Common myeloid progenitor, CD34-positive (primary cell): ENCODE data around the gene CFAP73.
A peak's percentile ranks its signal among the peaks of the same experiment; 100 is the strongest.

ENCODE experiments used
- CTCF ChIA-PET: fragments of 350-600 bp; sonication (Branson Sonifier 250); formaldehyde crosslinking; loops from one replicate; lab custom pipeline; 2021; ENCODE audit warnings: antibody characterized with exemption; lab: Charles Lee
- POLR2A ChIA-PET: fragments of 350-600 bp; sonication (Branson Sonifier 250); formaldehyde crosslinking; loops from one replicate; lab custom pipeline; 2021; ENCODE audit warnings: antibody characterized with exemption; lab: Charles Lee
- DNase-seq, 3 donors: peaks; one replicate each; pipeline versions ENCODE4 v3.0.0 to v3.0.0-alpha.2; 2013
- H3K27ac ChIP-seq, 2 experiments: 1 replicate in 1 of 2; 2 replicates in 1 of 2; pipeline ENCODE4 v1.7.0; 2013; ENCODE audit warnings: inconsistent platforms in 2 of 2, low read length in 2 of 2, mild to moderate bottlenecking in 2 of 2, low read depth in 1 of 2, moderate library complexity in 1 of 2; ENCODE audit not compliant: severe bottlenecking in 2 of 2, insufficient read depth in 1 of 2, poor library complexity in 1 of 2
- H3K27me3 ChIP-seq, 5 experiments: replicated peaks in 2 of 5; 1 replicate in 3 of 5; 2 replicates in 2 of 5; pipeline versions ENCODE4 v1.6.1 to v1.7.0; 2013; ENCODE audit warnings: low read length in 4 of 5, mild to moderate bottlenecking in 2 of 5, moderate library complexity in 2 of 5, inconsistent platforms in 1 of 5; ENCODE audit not compliant: insufficient read depth in 5 of 5, control insufficient read depth in 4 of 5
- H3K36me3 ChIP-seq, 4 experiments: 1 replicate in 2 of 4; 2 replicates in 2 of 4; pipeline versions ENCODE4 v1.6.1 to v1.7.0; 2013; ENCODE audit warnings: low read length in 3 of 4, control low read depth in 1 of 4, mild to moderate bottlenecking in 1 of 4; ENCODE audit not compliant: control insufficient read depth in 4 of 4, insufficient read depth in 4 of 4
- H3K4me1 ChIP-seq, 4 experiments: 1 replicate in 3 of 4; 2 replicates in 1 of 4; pipeline versions ENCODE4 v1.6.1 to v1.7.1; 2013; ENCODE audit warnings: low read length in 3 of 4, mild to moderate bottlenecking in 3 of 4, control low read depth in 1 of 4, inconsistent platforms in 1 of 4, moderate library complexity in 1 of 4; ENCODE audit not compliant: control insufficient read depth in 4 of 4, insufficient read depth in 4 of 4; ENCODE audit errors: control extremely low read depth in 1 of 4
- H3K4me3 ChIP-seq, 7 experiments: 1 replicate in 4 of 7; 2 replicates in 3 of 7; pipeline versions ENCODE4 v1.5.1 to v1.7.0; 2013; ENCODE audit warnings: mild to moderate bottlenecking in 7 of 7, low read length in 6 of 7, moderate library complexity in 6 of 7, inconsistent platforms in 2 of 7, low read depth in 2 of 7, control low read depth in 1 of 7; ENCODE audit not compliant: insufficient read depth in 4 of 7, control insufficient read depth in 1 of 7; ENCODE audit errors: extremely low read depth in 1 of 7
- H3K9me3 ChIP-seq, 5 experiments: 1 replicate in 4 of 5; 2 replicates in 1 of 5; pipeline versions ENCODE4 v1.6.1 to v1.7.1; 2013; ENCODE audit warnings: low read length in 4 of 5, mild to moderate bottlenecking in 2 of 5, inconsistent platforms in 1 of 5, low read depth in 1 of 5, moderate library complexity in 1 of 5; ENCODE audit not compliant: control insufficient read depth in 4 of 5, insufficient read depth in 2 of 5; ENCODE audit errors: control extremely low read depth in 1 of 5
- WGBS: methylation state at CpG from one replicate; pipeline ENCODE4 v1.1.5; 2013; ENCODE audit not compliant: insufficient coverage; 5-methylcytosine and 5-hydroxymethylcytosine counted together

The CFAP73 gene

GRCh38 chr12:113161415-113162016 lies 12.0 kb downstream of the CFAP73 start:
- Histone ChIP-seq H3K4me3 (no peak overlapping the region), H3K4me1 (peaks cover 0 to 1% (median 0%) of the 10 kb centered on the region in 4 experiments), H3K9me3 (no peaks in the 10 kb centered on the region), H3K27me3 (no peaks in the 10 kb centered on the region), H3K36me3 (peaks cover 17 to 89% (median 65%) of the 10 kb centered on the region in 4 experiments), H3K27ac (no peak overlapping the region)
- ChIA-PET CTCF (interaction anchor here (0.8 to 6.1 kb wide), 4 partner anchors 13 to 24 kb away, joined by 3 to 50 read pairs (median 4); no protein-coding TSS in a partner anchor), POLR2A (no interaction called here)
- DNase-seq = peak in 1 of 3 donors; percentile 27
- WGBS = 96% methylated on average over 19 of the region's 26 CpGs

DNA sequence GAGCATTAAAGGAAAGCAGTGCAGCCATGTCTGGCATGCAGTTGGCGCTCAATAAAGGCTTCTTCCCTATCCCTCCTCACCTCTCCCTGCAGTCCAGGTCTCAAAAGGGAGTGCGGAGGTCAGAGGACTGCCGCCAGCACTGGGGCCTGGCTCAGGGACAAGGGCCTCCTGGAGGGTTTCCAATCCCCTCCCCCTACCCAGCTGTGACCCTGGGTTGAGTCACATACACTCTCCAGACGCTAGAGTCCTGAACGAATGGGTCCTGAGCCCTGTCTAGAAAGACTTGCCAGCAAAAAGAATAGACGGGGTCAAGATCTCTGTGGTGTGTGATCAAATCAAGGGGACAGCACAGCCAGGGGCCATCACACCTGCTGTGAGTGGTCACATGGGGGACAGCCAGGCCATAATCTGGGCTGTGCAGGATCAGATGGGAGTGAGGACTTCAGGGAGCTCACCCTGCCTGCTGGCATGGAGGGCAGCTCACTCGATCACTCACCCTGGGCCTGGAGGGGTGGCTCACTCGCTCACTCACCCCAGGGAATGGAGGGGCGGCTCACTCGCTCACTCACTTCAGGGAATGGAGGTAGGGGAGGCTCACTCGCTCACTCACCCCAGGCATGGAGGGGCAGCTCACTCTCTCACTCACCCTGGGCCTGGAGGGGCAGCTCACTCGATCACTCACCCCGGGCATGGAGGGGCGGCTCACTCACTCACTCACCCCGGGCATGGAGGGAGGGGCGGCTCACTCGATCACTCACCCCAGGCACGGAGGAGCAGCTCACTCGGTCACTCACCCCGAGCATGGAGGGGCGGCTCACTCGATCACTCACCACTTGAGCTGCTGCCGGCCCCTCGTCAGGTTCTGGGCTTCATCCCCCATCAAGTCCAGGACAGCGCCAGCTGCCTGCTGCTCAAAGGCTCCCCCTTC lies 12.8 kb downstream of the CFAP73 start:
- no peak for DNase-seq
- CTCF ChIA-PET = interaction anchor here (0.8 to 6.1 kb wide), 4 partner anchors 12 to 126 kb away, joined by 3 to 50 read pairs (median 3); no protein-coding TSS in a partner anchor

DNA sequence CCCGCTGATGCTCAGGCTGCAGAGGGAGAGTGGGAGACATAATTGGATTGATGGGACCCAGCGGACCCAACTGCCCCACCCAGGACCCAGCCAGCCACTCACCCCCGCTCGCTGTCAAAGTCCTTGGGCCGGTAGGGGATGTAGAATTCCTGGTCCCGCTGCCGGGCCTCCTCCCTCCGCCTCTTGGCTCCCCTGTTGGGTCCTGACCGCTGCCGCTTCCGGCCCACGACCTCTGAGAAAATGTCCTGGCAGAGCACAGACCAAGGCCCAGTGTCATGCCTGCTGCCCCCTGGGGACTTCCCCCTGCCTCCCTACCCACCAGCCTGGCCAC lies 13.5 kb downstream of the CFAP73 start:
- no peak for DNase-seq
- POLR2A ChIA-PET = interaction anchor here (1.0 kb wide), 1 partner anchor 10 kb away, joined by 3 read pairs; no protein-coding TSS in a partner anchor
- WGBS = over 99% methylated on average over 12 of the region's 12 CpGs
- Histone ChIP-seq H3K9me3 (no peaks in the 10 kb centered on the region), H3K4me3 (no peak overlapping the region), H3K36me3 (peaks cover 22 to 95% (median 69%) of the 10 kb centered on the region in 4 experiments), H3K27me3 (no peaks in the 10 kb centered on the region), H3K4me1 (no peaks in the 10 kb centered on the region), H3K27ac (no peak overlapping the region)
- CTCF ChIA-PET = interaction anchor here (1.1 to 6.1 kb wide), 4 partner anchors 11 to 127 kb away, joined by 3 to 50 read pairs (median 8); no protein-coding TSS in a partner anchor

More for the DNA sequence above, 12.8 kb downstream of the CFAP73 start:
- Histone ChIP-seq H3K27me3 (no peaks in the 10 kb centered on the region), H3K9me3 (no peaks in the 10 kb centered on the region), H3K4me1 (no peaks in the 10 kb centered on the region), H3K36me3 (peaks cover 20 to 94% (median 68%) of the 10 kb centered on the region in 4 experiments), H3K27ac (no peak overlapping the region), H3K4me3 (no peak overlapping the region)
- 96% methylated on average over 18 of the region's 25 CpGs for WGBS
- POLR2A ChIA-PET = no interaction called here

DNA sequence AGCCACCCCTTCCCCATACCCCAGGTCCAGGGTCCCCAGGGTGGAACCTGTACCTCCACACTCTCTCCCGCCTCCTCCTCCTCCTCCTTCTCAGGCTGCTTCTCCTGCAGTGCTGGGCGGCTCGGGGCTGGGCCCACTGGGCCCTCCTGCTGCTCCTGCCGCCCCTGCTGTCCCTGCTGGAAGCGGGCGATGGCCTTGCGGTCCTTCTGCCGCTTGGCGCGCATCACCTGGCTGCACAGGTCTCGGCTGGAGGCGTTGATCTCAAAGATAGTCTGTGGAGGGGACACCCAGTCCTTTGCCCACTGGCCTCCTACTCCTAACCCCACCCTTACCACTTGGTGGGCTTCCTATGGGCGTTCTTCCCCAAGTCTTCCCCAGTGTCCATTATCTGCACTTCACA lies 14.5 kb downstream of the CFAP73 start:
- no peak overlapping the region for H3K4me3 ChIP-seq
- H3K9me3 ChIP-seq = no peaks in the 10 kb centered on the region
- WGBS = 97% methylated on average over 12 of the region's 13 CpGs
- H3K27me3 ChIP-seq = no peaks in the 10 kb centered on the region
- DNase-seq = no peak
- POLR2A ChIA-PET = interaction anchor here (1.0 kb wide), 1 partner anchor 9 kb away, joined by 3 read pairs; no protein-coding TSS in a partner anchor
- H3K4me1 ChIP-seq = no peaks in the 10 kb centered on the region
- H3K36me3 ChIP-seq = peaks cover 26 to 95% (median 69%) of the 10 kb centered on the region in 4 experiments
- H3K27ac ChIP-seq = no peak overlapping the region
- CTCF ChIA-PET = interaction anchor here (1.3 to 2.5 kb wide), 3 partner anchors 10 to 128 kb away, joined by 3 to 13 read pairs (median 3); no protein-coding TSS in a partner anchor

- WGBS = over 99% methylated on average over 19 of the region's 32 CpGs
- Histone ChIP-seq H3K27me3 (no peaks in the 10 kb centered on the region), H3K27ac (no peak overlapping the region), H3K4me3 (no peak overlapping the region), H3K4me1 (no peaks in the 10 kb centered on the region), H3K36me3 (peaks cover 30 to 93% (median 72%) of the 10 kb centered on the region in 4 experiments), H3K9me3 (no peaks in the 10 kb centered on the region)
- ChIA-PET POLR2A (interaction anchor here (0.7 kb wide), 1 partner anchor 137 kb away, joined by 3 read pairs; no protein-coding TSS in a partner anchor), CTCF (interaction anchor here (0.8 to 2.5 kb wide), 4 partner anchors 8 to 117 kb away, joined by 3 to 13 read pairs (median 4); no protein-coding TSS in a partner anchor)
- DNase-seq = no peak
These were observed 16.3 kb downstream of the CFAP73 start for GRCh38 chr12:113165521-113166450.

GRCh38 chr12:113167868-113168267 lies 18.3 kb downstream of the CFAP73 start:
- H3K4me1 ChIP-seq = no peaks in the 10 kb centered on the region
- no peaks in the 10 kb centered on the region for H3K9me3 ChIP-seq
- H3K27ac ChIP-seq = no peak overlapping the region
- ChIA-PET POLR2A (interaction anchor here (0.6 kb wide), 1 partner anchor 219 kb away, joined by 3 read pairs; no protein-coding TSS in a partner anchor), CTCF (interaction anchor here (0.8 to 1.5 kb wide), 3 partner anchors 9 to 60 kb away, joined by 3 to 6 read pairs (median 5); no protein-coding TSS in a partner anchor)
- DNase-seq = no peak
- no peak overlapping the region for H3K4me3 ChIP-seq
- H3K36me3 ChIP-seq = peaks cover 42 to 97% (median 80%) of the 10 kb centered on the region in 4 experiments
- 98% methylated on average over 9 of the region's 10 CpGs for WGBS
- no peaks in the 10 kb centered on the region for H3K27me3 ChIP-seq
